GM10266 (cell line): Measurements from ENCODE around the gene STEAP4.

Experiments
- DNase-seq: peaks from one replicate; pipeline ENCODE4 v3.0.0; 2012; ENCODE audit errors: extremely low spot score
- CTCF ChIP-seq: IDR thresholded peaks from 2 replicates; pipeline ENCODE4 v1.5.1; 2012; ENCODE audit warnings: mild to moderate bottlenecking, low read depth; ENCODE audit not compliant: control insufficient read depth, insufficient read depth; ENCODE audit errors: missing control alignments

STEAP4 gene

GRCh38 chr7:88314061-88314491 lies 7.4 kb upstream of the STEAP4 start:
- no peak for DNase-seq
- no peak for TF ChIP-seq CTCF

DNA sequence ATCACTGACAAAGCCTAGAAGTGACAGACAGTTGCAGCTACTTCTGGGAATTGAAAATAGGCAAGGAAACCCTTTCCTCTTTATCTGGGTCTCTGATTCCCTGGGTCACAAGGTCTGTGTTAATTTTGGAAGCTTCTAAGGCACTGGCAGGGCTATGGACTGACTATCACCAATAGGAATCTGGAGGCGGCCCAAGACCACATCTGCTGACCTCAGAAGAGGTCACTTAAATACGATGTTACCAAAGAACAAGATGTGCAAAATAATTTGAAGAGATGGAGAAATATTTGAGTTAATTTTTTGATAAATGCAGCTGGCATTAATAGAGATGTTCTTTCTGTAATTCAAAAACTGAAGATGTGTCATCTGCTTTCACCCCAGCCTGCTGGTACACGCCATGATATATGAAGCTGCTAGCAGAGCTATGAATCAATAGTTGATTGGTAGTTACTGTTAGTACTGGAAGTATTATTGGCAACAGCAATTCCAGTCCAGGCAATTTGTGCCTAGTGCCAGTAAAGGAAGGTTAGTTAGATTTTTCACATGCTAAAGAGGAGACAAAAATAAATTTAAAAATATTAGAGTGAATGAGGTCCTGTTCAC lies 5.5 kb upstream of the STEAP4 start:
- no peak for TF ChIP-seq CTCF
- no peak for DNase-seq

DNA sequence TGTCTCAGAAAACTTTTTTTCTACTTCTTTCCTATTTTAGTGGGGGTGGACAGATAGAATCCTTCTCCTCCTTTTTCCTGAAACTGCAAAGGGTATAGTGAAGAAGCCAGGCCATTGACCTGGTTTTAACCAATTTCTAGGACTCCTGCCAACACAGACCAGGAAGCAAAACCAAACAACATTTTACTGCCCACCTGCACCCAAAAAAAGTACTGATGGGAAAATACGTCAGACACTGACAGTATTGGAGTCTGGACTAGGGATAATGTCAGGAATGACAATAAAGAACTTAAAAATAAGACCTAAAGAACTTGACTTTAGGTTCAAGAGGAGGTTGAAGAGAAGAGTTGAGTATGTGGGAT lies 5.0 kb upstream of the STEAP4 start:
- no peak for DNase-seq

DNA sequence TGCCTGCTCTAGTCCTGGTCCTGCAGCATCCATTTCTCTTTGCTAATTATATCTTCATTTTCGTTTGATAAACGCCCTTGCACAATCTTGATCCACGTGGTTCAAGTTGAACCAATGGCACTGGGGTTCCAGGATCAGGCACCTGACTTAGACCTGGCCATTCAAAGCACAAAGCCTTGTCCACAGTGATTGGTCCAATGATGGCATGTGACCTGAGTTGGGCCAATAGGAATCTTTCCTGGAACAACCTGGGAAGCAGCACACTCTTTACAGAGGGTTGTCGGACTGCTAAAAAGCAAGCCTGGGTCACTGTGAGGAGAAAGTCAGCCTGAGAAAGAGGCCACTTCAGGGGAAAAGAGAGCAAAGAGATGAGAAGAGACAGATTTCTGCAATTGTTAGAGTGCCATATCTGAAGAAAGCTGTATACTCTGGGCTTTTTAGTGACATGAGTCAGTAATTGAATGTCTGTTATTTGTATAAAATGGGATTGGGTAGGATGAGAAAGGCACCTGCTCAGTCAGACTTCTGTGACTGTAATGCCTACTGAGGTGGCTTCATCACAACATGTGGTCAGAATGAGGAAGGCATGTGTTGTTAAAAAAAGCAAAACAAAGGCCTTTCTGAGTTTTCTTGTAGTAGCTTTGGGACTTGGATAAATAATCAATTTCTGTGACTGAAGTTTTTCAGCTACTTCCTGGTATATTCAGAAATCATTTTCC lies 4.4 kb upstream of the STEAP4 start:
- no peak for DNase-seq
- no peak for TF ChIP-seq CTCF

More for the DNA sequence above, 5.0 kb upstream of the STEAP4 start:
- no peak for TF ChIP-seq CTCF

GRCh38 chr7:88309819-88310218 lies 3.1 kb upstream of the STEAP4 start:
- DNase-seq: no peak
- TF ChIP-seq CTCF: no peak

DNA sequence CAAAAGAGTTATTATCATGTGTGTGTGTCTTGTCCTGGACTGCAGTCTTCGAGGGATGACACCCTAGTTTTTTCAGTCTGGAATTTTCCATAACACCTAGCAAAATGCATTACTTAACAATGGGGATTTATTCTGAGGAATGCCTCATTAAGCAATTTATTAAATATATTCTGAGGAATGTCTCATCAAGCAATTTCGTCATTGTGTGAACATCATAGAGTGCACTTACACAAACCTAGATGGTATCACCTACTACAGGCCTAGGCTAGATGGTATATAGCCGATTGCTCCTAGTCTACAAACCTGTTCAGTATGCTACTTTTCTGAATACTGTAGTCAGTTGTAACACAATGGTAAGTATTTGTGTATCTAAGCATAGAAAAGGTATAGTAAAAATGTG lies 1.1 kb upstream of the STEAP4 start:
- DNase-seq: no peak
- no peak for TF ChIP-seq CTCF

DNA sequence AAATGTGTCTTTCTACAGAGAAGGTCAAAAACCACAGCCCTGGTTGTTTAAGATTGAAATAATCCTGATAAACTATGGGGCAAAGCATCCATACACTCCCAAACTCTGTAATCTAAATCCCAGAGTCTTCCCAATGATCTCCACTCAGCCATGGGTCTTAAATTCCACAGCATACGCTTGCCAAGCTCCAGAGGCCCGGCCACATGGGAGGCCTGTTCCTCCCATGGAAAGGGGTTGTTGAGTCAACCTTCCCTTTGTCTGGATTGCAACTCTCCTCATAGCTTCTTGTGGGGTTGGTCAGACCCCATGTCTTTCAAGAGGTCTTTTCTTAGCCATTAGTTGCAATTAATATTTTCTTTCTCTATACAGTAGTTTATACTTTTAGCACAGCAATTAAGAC lies 718 bp upstream of the STEAP4 start:
- no peak for TF ChIP-seq CTCF
- no peak for DNase-seq
